Stimulated activated memory B cell treated with anti-CD40 and anti-IgM and Interleukin-4, amounts not matched to agents 10 μg/mL and 1 μg/mL and 100 μg/mL, for 72 hours (primary cell): ENCODE measurements around the gene GPRIN3.
A peak's percentile ranks its signal among the peaks of the same experiment; 100 is the strongest.

Experiments used
- ATAC-seq: fragments of 150-1000 bp; cut with Tn5 transposase; 2 replicates; pipeline ENCODE4 v1.10.0; 2021
- H3K27ac Mint-ChIP-seq: one replicate; pipeline ENCODE4 v1.8.0; 2022; ENCODE audit warnings: mild to moderate bottlenecking, mixed read lengths
- H3K27me3 Mint-ChIP-seq: one replicate; pipeline ENCODE4 v1.8.0; 2022; ENCODE audit warnings: mixed read lengths
- H3K36me3 Mint-ChIP-seq: one replicate; pipeline ENCODE4 v1.8.0; 2022; ENCODE audit warnings: mixed read lengths
- H3K4me1 Mint-ChIP-seq: one replicate; pipeline ENCODE4 v1.8.0; 2022; ENCODE audit warnings: mixed read lengths
- H3K4me3 Mint-ChIP-seq: one replicate; pipeline ENCODE4 v1.8.0; 2022; ENCODE audit warnings: mild to moderate bottlenecking, moderate library complexity, mixed read lengths
- H3K9me3 Mint-ChIP-seq: one replicate; pipeline ENCODE4 v1.8.0; 2022; ENCODE audit warnings: mixed read lengths

The GPRIN3 gene

DNA sequence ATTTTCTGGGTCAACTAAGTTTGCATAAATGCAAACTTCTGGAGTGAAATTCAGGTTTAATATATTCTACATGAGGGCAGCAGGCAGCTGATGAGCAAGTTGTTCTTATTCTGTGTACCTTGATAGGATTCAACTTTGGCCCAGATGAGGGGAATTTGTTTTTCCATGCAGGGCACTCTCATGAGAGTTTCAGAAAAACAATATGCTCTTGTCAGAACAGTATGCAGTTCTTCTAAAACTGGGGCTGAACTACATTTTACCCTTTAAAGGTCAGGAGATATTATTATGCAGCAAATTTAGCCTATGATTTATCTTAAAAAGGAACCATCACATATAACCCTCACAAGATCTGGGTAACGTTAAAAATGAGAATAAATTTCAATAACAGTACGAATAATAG is 19.2 kb downstream of the GPRIN3 start:
- Mint-ChIP-seq H3K27ac (no peak overlapping the region), H3K36me3 (no peaks in the 10 kb centered on the region), H3K4me3 (no peak overlapping the region), H3K9me3 (no peaks in the 10 kb centered on the region), H3K27me3 (peaks cover 11% of the 10 kb centered on the region), H3K4me1 (peaks cover 26% of the 10 kb centered on the region)
- no peak for ATAC-seq

GRCh38 chr4:89287945-89288344 is 19.7 kb downstream of the GPRIN3 start:
- Mint-ChIP-seq H3K4me1 (peaks cover 27% of the 10 kb centered on the region), H3K4me3 (no peak overlapping the region), H3K27me3 (peaks cover 11% of the 10 kb centered on the region), H3K36me3 (no peaks in the 10 kb centered on the region), H3K9me3 (no peaks in the 10 kb centered on the region), H3K27ac (no peak overlapping the region)
- ATAC-seq, result no peak

GRCh38 chr4:89285745-89286144 is 21.9 kb downstream of the GPRIN3 start:
- Mint-ChIP-seq H3K4me1 (peaks cover 27% of the 10 kb centered on the region), H3K4me3 (no peak overlapping the region), H3K36me3 (no peaks in the 10 kb centered on the region), H3K9me3 (no peaks in the 10 kb centered on the region), H3K27ac (no peak overlapping the region), H3K27me3 (no peaks in the 10 kb centered on the region)
- ATAC-seq, result no peak

DNA sequence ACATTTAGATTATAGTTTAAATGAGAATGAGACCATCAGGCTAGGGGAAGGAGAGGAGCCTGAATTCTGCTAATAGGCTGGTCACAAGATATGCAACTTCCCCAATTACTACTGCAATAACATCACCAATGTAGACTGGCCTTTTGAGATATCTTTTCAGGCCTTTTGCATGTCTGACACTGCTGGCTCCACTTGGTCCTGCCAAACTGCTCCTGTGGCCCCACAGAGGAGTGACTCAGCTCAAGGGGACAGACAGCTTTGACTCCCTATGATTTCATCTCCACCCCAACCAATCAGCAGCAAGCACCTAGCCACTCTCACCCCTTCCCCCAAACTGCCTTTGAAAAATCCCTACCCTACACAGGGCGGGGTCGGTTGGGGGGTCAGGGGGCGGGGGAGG is 22.8 kb downstream of the GPRIN3 start:
- H3K9me3 Mint-ChIP-seq, result no peaks in the 10 kb centered on the region
- H3K36me3 Mint-ChIP-seq, result no peaks in the 10 kb centered on the region

GRCh38 chr4:89284020-89284424 is 23.6 kb downstream of the GPRIN3 start:
- peak overlapping the region; percentile 4 for H3K4me3 Mint-ChIP-seq
- no peaks in the 10 kb centered on the region for H3K36me3 Mint-ChIP-seq
- H3K27me3 Mint-ChIP-seq, result no peaks in the 10 kb centered on the region
- peak overlapping the region; percentile 7 for H3K27ac Mint-ChIP-seq
- H3K9me3 Mint-ChIP-seq, result no peaks in the 10 kb centered on the region
- peaks cover 27% of the 10 kb centered on the region for H3K4me1 Mint-ChIP-seq
- ATAC-seq, result no peak

More for the DNA sequence above, 22.8 kb downstream of the GPRIN3 start:
- Mint-ChIP-seq H3K4me3 (no peak overlapping the region), H3K27ac (no peak overlapping the region), H3K27me3 (no peaks in the 10 kb centered on the region), H3K4me1 (peaks cover 27% of the 10 kb centered on the region)
- peak; percentile 56 for ATAC-seq

GRCh38 chr4:89283226-89284009 is 24.2 kb downstream of the GPRIN3 start:
- no peaks in the 10 kb centered on the region for H3K36me3 Mint-ChIP-seq
- H3K27ac Mint-ChIP-seq, result peak overlapping the region; percentile 7
- peak; percentile 64 for ATAC-seq
- peaks cover 27% of the 10 kb centered on the region for H3K4me1 Mint-ChIP-seq
- H3K4me3 Mint-ChIP-seq, result peak overlapping the region; percentile 4
- no peaks in the 10 kb centered on the region for H3K9me3 Mint-ChIP-seq
- no peaks in the 10 kb centered on the region for H3K27me3 Mint-ChIP-seq

DNA sequence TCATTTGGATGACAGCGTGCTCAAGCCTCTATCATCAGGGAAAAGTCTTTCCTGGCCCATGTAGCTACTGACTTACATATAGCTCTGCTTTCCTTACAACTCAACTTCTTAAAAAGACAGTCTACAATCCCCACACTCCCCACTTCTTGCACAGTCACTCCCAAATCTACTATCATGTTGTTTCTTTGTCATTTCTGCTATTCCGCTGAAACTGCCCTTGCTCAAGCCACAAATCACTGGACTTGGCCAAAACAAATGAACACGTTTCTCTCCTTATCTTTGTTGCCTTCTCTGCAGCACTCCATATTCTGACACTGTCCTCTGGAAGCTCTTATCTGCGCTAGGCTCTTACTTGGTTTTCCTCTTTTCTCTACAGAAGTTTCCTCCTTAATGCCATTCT is 28.2 kb downstream of the GPRIN3 start:
- no peak for ATAC-seq
- no peaks in the 10 kb centered on the region for H3K36me3 Mint-ChIP-seq
- no peak overlapping the region for H3K27ac Mint-ChIP-seq
- H3K4me1 Mint-ChIP-seq, result peaks cover 13% of the 10 kb centered on the region
- no peak overlapping the region for H3K4me3 Mint-ChIP-seq
- H3K9me3 Mint-ChIP-seq, result no peaks in the 10 kb centered on the region
- no peaks in the 10 kb centered on the region for H3K27me3 Mint-ChIP-seq

DNA sequence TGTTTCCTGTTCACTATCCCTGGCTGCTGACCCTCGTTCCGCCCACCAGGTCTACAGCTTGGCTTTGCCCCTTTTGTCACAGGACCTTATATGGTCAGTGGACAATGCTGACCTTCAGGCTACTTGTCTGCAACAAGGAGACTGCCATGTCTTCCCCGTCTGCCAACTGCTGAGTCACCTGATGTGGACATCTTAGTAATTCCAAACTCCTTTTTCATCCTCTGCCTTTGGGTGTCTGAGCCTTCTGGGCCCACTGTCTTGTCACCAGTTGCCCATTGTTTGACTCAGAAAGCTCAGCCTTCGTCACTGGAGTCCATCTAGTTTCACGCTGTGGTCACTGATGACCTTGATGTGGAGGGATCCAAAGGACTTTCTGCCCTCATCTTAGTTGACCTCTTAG is 30.2 kb downstream of the GPRIN3 start:
- Mint-ChIP-seq H3K4me1 (no peaks in the 10 kb centered on the region), H3K9me3 (no peaks in the 10 kb centered on the region), H3K27ac (no peak overlapping the region), H3K27me3 (no peaks in the 10 kb centered on the region), H3K4me3 (no peak overlapping the region), H3K36me3 (no peaks in the 10 kb centered on the region)
- ATAC-seq, result no peak

- no peaks in the 10 kb centered on the region for H3K9me3 Mint-ChIP-seq
- H3K4me1 Mint-ChIP-seq, result no peaks in the 10 kb centered on the region
- no peak for ATAC-seq
- H3K4me3 Mint-ChIP-seq, result no peak overlapping the region
- no peak overlapping the region for H3K27ac Mint-ChIP-seq
- no peaks in the 10 kb centered on the region for H3K36me3 Mint-ChIP-seq
- no peaks in the 10 kb centered on the region for H3K27me3 Mint-ChIP-seq
Observed at GRCh38 chr4:89276296-89276695, 31.3 kb downstream of the GPRIN3 start.

GRCh38 chr4:89275587-89275986 is 32.0 kb downstream of the GPRIN3 start:
- Mint-ChIP-seq H3K36me3 (no peaks in the 10 kb centered on the region), H3K27me3 (no peaks in the 10 kb centered on the region), H3K4me3 (no peak overlapping the region), H3K27ac (no peak overlapping the region), H3K4me1 (peaks cover 4% of the 10 kb centered on the region), H3K9me3 (no peaks in the 10 kb centered on the region)
- no peak for ATAC-seq

DNA sequence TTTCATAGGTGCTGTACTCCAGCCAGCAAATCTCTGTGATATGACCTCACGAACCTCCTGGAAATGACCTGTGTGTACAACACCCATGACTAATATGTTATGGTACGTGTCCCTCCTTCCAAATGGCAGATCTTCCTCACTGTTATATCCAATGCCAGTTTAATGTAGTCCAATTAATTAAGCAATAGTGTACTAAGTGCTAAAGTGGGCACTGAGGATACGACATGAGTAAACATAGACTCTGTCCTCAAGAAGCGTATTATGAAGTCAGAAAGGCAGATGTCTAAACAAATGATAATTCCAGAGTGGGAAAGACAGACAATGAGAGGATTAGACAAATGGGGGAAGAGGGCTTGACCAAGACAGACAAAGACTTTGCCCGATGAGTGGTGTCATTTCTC is 33.9 kb downstream of the GPRIN3 start:
- no peaks in the 10 kb centered on the region for H3K36me3 Mint-ChIP-seq
- H3K27me3 Mint-ChIP-seq, result no peaks in the 10 kb centered on the region
- H3K9me3 Mint-ChIP-seq, result no peaks in the 10 kb centered on the region
- ATAC-seq, result no peak
- no peak overlapping the region for H3K4me3 Mint-ChIP-seq
- peaks cover 6% of the 10 kb centered on the region for H3K4me1 Mint-ChIP-seq
- no peak overlapping the region for H3K27ac Mint-ChIP-seq

DNA sequence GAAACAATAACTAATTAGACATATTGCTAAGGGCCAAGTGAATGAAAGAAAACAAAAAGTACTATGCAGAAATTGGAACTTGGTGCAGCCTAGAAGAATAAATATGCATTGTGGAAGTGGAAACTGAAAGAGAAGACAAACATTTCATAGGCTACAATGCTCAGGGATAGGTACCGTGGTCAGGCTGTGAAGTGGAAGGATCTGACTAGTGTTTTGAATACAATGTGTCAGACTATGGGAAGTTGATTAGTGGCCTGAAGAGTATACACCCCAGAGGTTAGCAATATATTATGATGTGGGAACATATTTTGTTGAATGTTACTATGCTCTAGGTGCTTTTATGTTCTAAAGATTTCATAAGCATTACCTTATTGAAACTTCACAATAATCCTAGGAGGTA is 36.8 kb downstream of the GPRIN3 start:
- Mint-ChIP-seq H3K4me3 (no peak overlapping the region), H3K27me3 (no peaks in the 10 kb centered on the region), H3K4me1 (peaks cover 6% of the 10 kb centered on the region), H3K36me3 (no peaks in the 10 kb centered on the region), H3K9me3 (no peaks in the 10 kb centered on the region), H3K27ac (no peak overlapping the region)
- ATAC-seq, result no peak

DNA sequence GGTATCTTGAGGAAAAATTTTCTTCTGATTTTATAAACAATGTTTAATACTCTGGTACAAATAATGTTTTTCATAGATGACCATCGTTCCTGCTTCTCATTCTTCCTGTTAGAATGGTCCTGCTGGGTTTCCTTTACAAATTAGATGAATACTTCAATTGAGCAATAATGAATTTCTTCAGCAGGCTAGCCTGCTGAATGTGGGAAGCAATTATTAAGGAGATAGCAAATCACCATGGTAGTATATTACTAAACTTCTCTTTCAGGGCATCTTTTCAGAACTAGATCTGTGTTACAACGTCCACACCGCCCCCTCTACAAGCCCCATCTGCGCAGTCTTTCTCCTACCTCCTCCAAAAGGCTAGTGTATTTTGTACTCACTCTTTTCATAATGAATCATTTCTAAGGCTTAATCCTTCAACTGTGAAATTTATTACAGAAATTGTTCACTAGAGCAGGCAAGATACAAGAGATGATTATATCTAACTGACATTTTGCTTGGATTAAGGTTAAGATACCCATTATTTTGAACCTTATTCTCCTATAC is 38.4 kb downstream of the GPRIN3 start:
- H3K4me1 Mint-ChIP-seq, result peaks cover 6% of the 10 kb centered on the region
- H3K4me3 Mint-ChIP-seq, result no peak overlapping the region
- ATAC-seq, result no peak
- no peak overlapping the region for H3K27ac Mint-ChIP-seq
- no peaks in the 10 kb centered on the region for H3K27me3 Mint-ChIP-seq
- H3K9me3 Mint-ChIP-seq, result no peaks in the 10 kb centered on the region
- no peaks in the 10 kb centered on the region for H3K36me3 Mint-ChIP-seq

DNA sequence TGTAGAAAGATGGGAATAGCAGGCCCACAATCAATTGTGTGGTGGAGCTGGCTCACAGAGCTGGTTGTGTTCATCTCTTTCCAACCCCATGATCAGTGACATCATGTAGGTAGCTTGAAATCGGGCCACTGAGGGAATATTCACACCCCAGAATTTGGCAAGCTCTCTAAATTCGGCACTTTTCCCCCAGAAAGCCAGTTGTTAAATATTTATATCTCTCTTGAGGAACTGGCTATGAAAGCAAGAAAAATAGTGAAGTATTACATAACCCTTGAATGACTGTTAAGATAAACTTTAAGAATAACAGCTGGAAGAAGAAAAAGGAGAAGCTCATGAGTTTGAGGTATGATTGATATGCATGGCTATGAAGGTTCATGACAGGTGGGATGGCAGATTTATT is 38.9 kb downstream of the GPRIN3 start:
- Mint-ChIP-seq H3K27ac (no peak overlapping the region), H3K4me1 (peaks cover 6% of the 10 kb centered on the region), H3K4me3 (no peak overlapping the region), H3K9me3 (no peaks in the 10 kb centered on the region), H3K27me3 (no peaks in the 10 kb centered on the region), H3K36me3 (no peaks in the 10 kb centered on the region)
- ATAC-seq, result no peak

- no peak overlapping the region for H3K4me3 Mint-ChIP-seq
- no peaks in the 10 kb centered on the region for H3K9me3 Mint-ChIP-seq
- no peaks in the 10 kb centered on the region for H3K36me3 Mint-ChIP-seq
- H3K27me3 Mint-ChIP-seq, result no peaks in the 10 kb centered on the region
- H3K4me1 Mint-ChIP-seq, result peaks cover 11% of the 10 kb centered on the region
- no peak overlapping the region for H3K27ac Mint-ChIP-seq
- no peak for ATAC-seq
Observed at GRCh38 chr4:89267846-89268245, 39.8 kb downstream of the GPRIN3 start.

- Mint-ChIP-seq H3K9me3 (no peaks in the 10 kb centered on the region), H3K36me3 (no peaks in the 10 kb centered on the region), H3K27ac (no peak overlapping the region), H3K4me3 (no peak overlapping the region), H3K4me1 (peaks cover 11% of the 10 kb centered on the region), H3K27me3 (no peaks in the 10 kb centered on the region)
- ATAC-seq, result no peak
Observed at GRCh38 chr4:89267392-89267791, 40.2 kb downstream of the GPRIN3 start.
